Stimulated activated naive CD4-positive, alpha-beta T cell treated with Interleukin-2 at 50 U/mL for 16 hours (primary cell): Measurements from ENCODE around the gene SPIRE2.
A peak's percentile ranks its signal among the peaks of the same experiment; 100 is the strongest.

ENCODE experiments used
- DNase-seq: peaks from one replicate; lab custom pipeline; 2025; lab: John Stamatoyannopoulos, UW

The SPIRE2 gene

GRCh38 chr16:89837014-89837546, 8.8 kb downstream of the SPIRE2 start:
- DNase-seq: no peak

DNA sequence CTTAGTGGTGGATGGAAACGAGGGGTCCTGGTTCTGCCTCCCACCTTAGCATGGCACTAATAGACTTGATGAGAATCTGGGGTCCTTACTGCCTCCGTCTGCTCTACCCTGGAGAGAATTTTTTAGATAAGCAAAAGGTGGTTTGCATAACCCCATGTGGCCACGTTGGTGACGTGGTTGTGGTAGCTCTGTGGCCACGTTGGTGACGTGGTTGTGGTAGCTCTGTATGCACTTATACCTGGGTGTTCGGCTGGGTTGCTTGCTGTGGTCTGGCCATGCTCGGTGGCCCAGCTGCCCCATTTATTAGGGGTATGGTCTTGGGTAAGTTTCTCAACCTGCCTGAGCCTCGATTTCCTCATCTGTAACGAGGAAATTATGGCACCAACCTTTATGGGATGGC, 13.0 kb downstream of the SPIRE2 start:
- DNase-seq: no peak

DNA sequence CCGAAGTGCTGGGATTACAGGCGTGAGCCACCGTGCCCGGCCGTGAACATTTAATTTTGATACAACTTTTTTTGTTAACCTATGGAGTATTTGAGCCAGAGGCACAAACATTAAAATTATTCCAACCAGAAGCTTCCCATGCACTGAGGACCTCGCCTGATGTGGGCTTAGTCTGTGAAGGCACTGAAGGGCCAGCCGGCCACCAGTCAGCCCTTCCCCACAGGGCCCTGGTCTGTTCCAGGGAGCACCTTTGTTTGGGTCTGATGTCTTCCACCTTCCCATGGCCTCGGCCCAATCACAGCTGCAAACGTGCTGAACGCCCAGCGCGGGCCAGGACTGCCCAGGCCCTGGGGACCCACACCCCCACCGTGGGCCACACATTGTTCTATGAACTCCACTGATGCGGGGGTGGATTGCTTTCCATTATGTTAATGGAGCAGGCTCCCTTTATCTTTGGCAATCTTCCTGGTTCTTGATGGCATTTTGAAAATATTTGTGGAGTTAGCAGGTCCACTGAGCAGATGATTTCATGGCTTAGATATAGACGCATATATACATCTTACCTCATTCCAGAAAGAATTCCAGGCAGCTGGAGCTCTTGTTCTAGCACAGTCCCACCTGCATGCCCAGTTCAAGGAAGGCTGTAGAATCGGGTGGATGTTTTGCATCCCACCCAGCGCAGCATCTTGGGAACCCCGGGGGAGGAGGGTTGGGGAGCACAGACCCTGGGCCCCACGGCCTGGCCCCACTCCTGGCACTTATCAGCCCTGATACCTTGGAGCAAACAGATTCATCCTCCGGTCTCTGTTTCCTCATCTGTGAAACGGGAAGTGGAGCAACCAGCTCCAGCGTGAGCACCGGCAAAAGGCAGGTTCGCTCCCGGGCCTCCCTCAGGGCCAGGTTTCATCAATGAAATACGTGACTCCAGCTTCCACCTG, 14.5 kb downstream of the SPIRE2 start:
- DNase-seq: no peak

DNA sequence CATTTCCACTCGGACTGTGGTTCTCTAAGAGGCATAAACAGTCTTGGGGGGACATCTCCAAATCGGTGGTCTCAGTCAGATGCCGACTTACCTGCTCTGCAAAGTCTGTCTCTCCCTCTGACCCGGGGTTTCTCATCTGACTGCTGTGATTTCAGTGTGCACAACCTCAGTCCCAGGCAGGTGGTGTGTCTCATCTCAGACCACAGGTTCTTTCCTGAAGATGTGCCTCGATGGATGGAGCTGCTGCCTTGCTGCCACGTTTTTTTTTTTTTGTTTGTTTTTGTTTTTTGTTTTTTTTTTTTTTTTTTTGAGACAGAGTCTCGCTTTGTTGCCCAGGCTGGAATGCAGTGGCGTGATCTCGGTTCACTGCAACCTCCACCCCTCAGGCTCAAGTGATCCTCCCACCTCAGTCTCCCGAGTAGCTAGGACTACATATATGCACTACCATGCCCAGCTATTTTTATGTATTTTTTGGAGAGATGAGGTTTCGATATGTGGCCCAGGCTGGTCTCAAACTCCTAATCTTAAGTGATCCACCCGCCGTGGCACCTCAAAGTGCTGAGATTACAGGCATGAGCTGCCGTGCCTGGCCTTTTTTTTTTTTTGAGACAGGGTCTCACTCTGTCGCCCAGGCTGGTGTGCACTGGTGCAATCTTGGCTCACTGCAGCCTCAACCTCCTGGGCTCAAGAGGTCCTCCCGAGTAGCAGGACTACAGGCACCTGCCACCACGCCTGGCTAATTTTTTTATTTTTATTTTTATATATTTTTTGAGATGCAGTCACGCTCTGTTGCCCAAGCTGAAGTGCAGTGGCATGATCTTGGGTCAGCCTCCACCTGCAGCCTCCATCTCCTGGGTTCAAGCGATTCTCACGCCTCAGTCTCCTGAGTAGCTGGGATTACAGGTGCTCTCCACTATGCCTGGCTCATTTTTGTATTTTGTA, 15.4 kb downstream of the SPIRE2 start:
- no peak for DNase-seq

GRCh38 chr16:89844739-89845339, 16.6 kb downstream of the SPIRE2 start:
- DNase-seq: no peak

GRCh38 chr16:89845417-89845816, 17.1 kb downstream of the SPIRE2 start:
- DNase-seq: no peak

GRCh38 chr16:89847051-89847939, 19.0 kb downstream of the SPIRE2 start:
- DNase-seq: no peak

- DNase-seq: no peak
Measured at GRCh38 chr16:89847940-89848297, 19.6 kb downstream of the SPIRE2 start.

- DNase-seq: no peak
Measured at GRCh38 chr16:89848974-89849373, 20.7 kb downstream of the SPIRE2 start.

- no peak for DNase-seq
Measured at GRCh38 chr16:89853306-89853993, 25.2 kb downstream of the SPIRE2 start.

DNA sequence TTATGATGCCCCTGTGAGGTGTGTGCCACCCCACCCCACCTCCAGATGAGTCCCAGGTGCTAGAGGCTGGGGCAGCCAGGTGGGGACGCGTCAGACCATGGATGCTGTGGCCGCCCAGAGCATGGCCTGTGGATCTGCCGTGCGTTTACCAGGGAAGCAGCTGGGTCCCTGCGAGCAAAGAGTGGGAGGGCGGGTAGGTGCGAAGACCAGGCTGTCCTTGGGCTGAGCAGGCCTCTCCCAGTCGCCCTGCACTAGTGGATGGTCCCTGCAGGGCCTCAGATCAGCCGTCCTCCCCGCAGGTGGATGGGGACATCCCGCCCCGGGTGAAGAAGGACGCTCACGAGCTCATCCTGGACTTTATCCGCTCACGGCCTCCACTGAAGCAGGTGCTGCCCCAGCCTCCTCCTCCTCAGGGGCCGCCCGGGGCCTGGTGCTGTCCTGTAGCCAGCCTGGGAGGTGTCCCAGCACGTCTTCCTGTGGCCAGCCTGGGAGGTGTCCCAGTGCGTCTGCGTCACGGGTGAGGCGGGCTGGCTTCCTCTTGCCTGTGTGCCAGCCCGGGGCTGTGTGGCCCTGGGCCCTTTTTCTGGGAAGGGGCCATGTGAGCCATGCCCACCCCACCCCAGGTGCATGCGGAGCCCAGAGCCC, 27.1 kb downstream of the SPIRE2 start:
- no peak for DNase-seq

GRCh38 chr16:89855986-89856385, 27.7 kb downstream of the SPIRE2 start:
- no peak for DNase-seq

DNA sequence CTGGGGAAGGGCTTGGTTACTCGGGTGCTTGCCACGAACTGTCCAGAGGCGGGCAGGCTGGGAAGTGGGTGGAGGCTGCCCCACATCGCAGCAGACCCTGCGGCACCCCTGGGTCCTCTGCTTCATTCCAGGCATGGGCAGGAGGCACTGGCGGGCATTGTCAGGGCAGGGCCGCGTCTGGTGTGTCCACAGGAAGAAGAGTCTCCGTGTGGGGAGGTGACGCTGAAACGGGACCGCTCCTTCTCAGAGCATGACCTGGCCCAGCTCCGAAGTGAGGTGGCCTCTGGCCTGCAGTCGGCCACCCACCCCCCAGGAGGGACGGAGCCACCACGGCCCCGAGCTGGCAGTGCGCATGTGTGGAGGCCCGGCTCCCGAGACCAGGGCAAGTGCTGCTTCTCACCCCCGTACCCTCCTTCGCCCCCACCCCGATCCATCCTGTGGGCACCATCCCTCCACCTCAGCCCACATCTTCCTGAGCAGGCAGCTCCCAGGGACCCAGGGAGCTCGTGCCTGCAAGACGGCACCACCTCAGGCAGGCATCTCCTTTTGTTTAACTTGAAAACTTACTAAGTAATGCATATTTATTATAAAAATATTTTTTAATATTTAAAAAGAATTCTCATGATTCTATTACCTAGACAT, 30.8 kb downstream of the SPIRE2 start:
- DNase-seq: no peak

DNA sequence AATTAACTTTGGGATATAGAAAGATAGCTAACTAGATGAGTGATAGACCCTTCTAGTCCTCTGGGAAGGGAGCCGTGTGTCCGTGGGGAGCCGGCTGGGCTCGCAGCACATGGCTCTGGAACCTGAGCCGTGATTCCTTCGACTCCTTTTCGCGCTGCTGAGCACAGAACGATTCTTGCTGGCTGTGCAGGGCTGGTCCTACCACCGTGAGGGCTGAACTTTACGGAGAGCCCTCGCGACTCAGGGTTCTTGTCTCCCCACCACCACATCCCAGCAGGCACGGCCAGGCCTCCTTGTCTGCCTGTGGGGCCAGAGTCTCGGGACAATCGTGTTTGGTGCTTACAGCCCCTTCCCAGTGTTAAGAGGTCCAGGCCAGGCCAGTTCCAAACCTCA, 31.3 kb downstream of the SPIRE2 start:
- no peak for DNase-seq

DNA sequence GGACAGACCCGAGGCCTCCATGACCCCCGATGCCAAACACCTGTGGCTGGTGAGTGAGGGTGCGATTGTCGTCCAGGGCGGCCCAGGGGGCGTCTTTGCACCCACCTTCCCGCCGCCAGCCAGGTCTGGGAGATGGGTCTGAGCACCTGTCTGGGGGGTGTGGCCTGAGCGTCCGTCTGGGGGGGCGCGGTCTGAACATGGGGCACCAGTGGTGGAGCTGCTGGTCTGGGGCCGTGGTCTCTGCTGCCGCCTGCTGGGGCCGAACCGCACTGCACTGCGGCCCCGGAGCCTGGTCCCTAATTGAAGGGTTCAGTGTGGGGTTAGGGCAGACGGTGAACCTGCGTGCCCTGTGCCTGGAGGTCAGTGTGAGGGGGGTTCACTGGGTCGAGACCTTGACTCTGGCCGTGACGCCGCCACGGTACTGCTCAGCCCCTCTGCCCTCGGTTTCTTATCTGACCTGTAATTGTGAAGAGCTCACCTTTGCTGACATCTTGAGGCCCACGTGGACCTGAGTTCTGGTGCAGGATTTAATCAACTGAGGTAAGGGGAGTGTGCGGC, 32.6 kb downstream of the SPIRE2 start:
- peak; percentile 70 for DNase-seq

DNA sequence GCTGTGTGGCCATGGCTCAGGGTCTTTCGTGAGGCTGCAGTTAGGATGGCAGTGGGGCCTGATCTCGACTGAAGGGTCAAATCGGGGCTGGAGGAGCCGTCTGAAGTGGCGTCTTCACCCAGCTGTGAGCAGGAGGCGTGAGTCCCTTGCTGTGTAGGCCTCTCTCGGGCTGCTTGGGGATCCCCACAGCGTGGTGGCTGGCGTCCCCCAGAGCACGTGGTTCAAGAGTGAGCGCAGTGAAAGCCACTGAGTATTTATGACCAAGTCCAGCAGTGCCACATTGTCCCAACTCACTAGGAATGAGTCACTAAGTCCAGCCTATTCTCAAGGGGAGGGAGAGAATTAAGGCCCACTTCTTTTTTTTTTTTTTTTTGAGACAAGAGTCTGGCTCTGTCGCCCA, 33.4 kb downstream of the SPIRE2 start:
- no peak for DNase-seq

- no peak for DNase-seq
Measured at GRCh38 chr16:89862732-89863131, 34.5 kb downstream of the SPIRE2 start.

- DNase-seq: peak; percentile 22
Measured at GRCh38 chr16:89863741-89864526, 35.7 kb downstream of the SPIRE2 start.

DNA sequence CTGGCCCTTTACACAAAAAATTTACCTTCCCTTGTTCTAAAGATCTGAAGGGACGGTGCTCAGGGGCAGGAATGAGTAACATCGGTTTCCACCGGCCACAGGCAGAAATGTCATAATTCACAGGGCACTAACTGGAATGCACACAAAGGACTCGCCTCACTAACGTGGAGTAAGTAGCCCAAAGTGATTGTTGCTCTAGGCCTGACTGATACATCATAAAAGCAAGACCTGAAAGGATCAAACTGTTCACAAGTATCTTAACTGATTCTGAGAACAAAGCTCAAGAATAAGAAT, 36.2 kb downstream of the SPIRE2 start:
- no peak for DNase-seq
